ENCODE measurements around the gene PRKCB. TPM values are rescaled to one million over a fixed set of nuclear protein-coding genes. Genes with fewer than 3 reads are reported as not detected.

PRKCB gene
- total and polyA plus RNA-seq, 4 experiments from 2014 or later, result 46.5 to 106 (median 98.2) TPM

DNA sequence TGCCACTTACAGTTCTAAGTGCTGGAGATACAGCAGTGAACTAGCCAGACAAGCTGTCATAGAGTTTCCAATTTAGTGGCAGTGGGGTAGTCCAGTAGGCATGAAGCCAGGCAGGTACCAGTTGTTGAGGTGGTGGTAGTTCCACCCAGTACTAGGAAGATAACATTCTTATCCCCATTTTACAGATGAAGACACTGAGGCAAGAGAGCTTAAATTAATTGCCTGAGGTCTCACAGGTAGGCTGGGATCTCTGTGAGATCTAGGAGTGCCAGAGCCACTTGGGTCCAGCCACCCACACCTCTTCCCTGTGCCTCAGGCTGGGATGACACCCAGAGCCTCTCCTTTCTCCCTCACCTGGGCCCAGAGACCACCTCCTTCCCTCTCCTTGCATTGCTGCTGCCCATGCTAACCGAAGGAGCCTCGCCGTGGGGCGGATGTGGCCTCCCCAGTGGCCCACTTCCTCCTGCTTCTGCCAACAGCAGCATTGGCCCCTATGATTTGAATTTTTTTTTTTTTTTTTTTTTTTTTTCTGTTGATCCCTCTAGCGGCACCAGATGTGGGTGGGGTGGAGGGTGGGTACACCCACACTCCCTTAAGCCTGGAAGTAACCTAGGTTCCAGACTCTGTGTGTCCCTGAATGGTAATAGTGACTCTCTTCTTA lies 114.0 kb downstream of the PRKCB start:
- intact Hi-C loops (cut with micrococcal nuclease), result loop anchor here (1.0 to 5.0 kb wide), 4 partner anchors 57 to 115 kb away; partner anchors contain the start of gene PRKCB
- DNase-seq, result peak; percentile 75 to 82 (median 79)
- Mint-ChIP-seq H3K4me1 (peaks cover 77 to 98% (median 89%) of the 10 kb centered on the region in 4 donors), H3K27me3 (no peaks in the 10 kb centered on the region), H3K9me3 (no peaks in the 10 kb centered on the region), H3K36me3 (peaks cover 2 to 4% of the 10 kb centered on the region in 2 donors), H3K4me3 (peak overlapping the region; percentile 41 to 92 (median 82)), H3K27ac (peak overlapping the region; percentile 83 to 96 (median 94))
- Histone ChIP-seq H3K4me3 (ENCODE audit: low read length in 2 of 2) (peak overlapping the region; percentile 30 to 34), H3K27ac (ENCODE audit: low read depth, low read length) (peak overlapping the region; percentile 69), H3K9me3 (ENCODE audit: control insufficient read depth in 1 of 2, low read length in 2 of 2) (no peaks in the 10 kb centered on the region), H3K27me3 (ENCODE audit: insufficient read depth, low read length) (no peaks in the 10 kb centered on the region), H3K4me1 (ENCODE audit: insufficient read depth, low read length) (peaks cover 96% of the 10 kb centered on the region), H3K36me3 (ENCODE audit: insufficient read depth, low read length) (no peaks in the 10 kb centered on the region)
- ChIA-PET POLR2A (ENCODE audit: partially characterized antibody) (interaction anchor here (0.8 to 2.4 kb wide), 25 partner anchors 9 to 589 kb away, joined by 3 to 21 read pairs (median 4); partner anchors contain the start of gene PRKCB), CTCF (ENCODE audit: partially characterized antibody) (interaction anchor here (1.0 to 2.3 kb wide), 5 partner anchors 60 to 147 kb away, joined by 3 to 11 read pairs (median 6); no protein-coding TSS in a partner anchor)

DNA sequence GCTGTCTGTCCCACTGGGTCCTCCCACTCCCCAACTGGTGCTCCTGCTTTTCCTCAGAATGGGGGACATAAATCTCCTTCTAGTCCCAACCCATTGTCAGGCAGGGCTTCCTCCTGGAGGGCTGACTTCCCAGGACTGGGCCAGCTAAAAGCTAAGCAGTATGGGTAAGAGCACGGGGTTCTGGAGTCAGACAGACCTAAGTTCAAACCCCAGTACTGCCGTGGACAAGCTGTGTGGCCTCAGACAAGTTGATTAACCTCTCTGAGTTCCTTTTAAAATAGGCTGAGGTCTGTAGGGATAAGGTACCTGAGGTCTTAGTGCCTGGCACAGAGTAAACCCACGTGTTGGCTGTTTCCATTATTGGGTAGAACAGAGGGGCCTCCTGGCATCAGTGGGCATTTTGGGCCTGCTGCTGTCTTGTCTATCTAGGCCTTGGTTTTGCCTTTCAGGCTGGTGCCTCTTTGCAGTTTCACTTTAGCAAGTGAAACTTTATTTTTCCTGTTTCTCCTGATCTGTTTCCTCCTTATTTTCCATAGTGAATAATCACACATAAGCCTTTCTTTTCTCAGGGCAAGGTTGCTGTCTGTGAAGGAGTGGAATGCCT lies 114.6 kb downstream of the PRKCB start:
- Mint-ChIP-seq H3K9me3 (no peaks in the 10 kb centered on the region), H3K36me3 (peaks cover 2 to 4% of the 10 kb centered on the region in 2 donors)
- CTCF ChIA-PET (ENCODE audit: partially characterized antibody), result interaction anchor here (1.0 to 2.3 kb wide), 5 partner anchors 60 to 148 kb away, joined by 3 to 11 read pairs (median 6); no protein-coding TSS in a partner anchor

DNA sequence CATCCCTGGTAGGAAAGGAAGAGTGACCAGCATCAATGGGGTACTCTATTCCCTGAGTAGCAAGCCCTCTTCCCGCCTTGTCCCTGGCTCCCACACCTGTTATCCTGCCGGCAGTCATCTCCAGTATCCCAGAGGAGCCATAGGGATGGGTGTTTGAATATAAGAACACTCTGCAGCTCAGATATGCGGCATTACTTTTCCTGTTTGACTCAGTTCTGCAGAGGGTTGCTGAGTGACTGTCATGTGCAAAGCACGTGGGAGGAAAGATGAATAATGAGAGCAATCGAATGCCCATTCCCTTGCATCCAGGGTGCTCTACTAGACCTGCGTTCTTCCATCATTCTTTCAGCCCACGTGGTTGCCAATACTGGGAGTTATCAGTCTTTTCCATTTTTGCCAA lies 115.1 kb downstream of the PRKCB start:
- peaks cover 2 to 4% of the 10 kb centered on the region in 2 donors for H3K36me3 Mint-ChIP-seq
- no peaks in the 10 kb centered on the region for H3K27me3 ChIP-seq (ENCODE audit: insufficient read depth, low read length)
- H3K27ac ChIP-seq (ENCODE audit: low read depth, low read length), result peak overlapping the region; percentile 69
- peaks cover 95% of the 10 kb centered on the region for H3K4me1 ChIP-seq (ENCODE audit: insufficient read depth, low read length)
- no peaks in the 10 kb centered on the region for H3K27me3 Mint-ChIP-seq
- DNase-seq, result no peak
- ChIA-PET POLR2A (ENCODE audit: partially characterized antibody) (interaction anchor here (1.0 to 2.4 kb wide), 9 partner anchors 10 to 588 kb away, joined by 3 to 21 read pairs (median 7); partner anchors contain the start of gene PRKCB), CTCF (ENCODE audit: partially characterized antibody) (interaction anchor here (1.0 to 2.3 kb wide), 3 partner anchors 59 to 148 kb away, joined by 3 to 11 read pairs (median 9); no protein-coding TSS in a partner anchor)
- H3K4me1 Mint-ChIP-seq, result peaks cover 73 to 95% (median 86%) of the 10 kb centered on the region in 4 donors
- intact Hi-C loops (cut with micrococcal nuclease), result loop anchor here (1.0 to 5.0 kb wide), 3 partner anchors 59 to 116 kb away; partner anchors contain the start of gene PRKCB
- peak overlapping the region in 1 of 2 donors; percentile 30 for H3K4me3 ChIP-seq (ENCODE audit: low read length in 2 of 2)
- H3K27ac Mint-ChIP-seq, result peak overlapping the region; percentile 83 to 96 (median 94)
- H3K9me3 ChIP-seq (ENCODE audit: control insufficient read depth in 1 of 2, low read length in 2 of 2), result no peaks in the 10 kb centered on the region
- H3K9me3 Mint-ChIP-seq, result no peaks in the 10 kb centered on the region
- H3K36me3 ChIP-seq (ENCODE audit: insufficient read depth, low read length), result no peaks in the 10 kb centered on the region
- peak overlapping the region in 7 of 8 donors; percentile 76 to 92 (median 84) for H3K4me3 Mint-ChIP-seq

More for the DNA sequence above, 114.6 kb downstream of the PRKCB start:
- Mint-ChIP-seq H3K27me3 (no peaks in the 10 kb centered on the region), H3K4me3 (peak overlapping the region; percentile 41 to 92 (median 82)), H3K4me1 (peaks cover 74 to 96% (median 87%) of the 10 kb centered on the region in 4 donors), H3K27ac (peak overlapping the region; percentile 83 to 96 (median 94))
- Histone ChIP-seq H3K36me3 (ENCODE audit: insufficient read depth, low read length) (no peaks in the 10 kb centered on the region), H3K9me3 (ENCODE audit: control insufficient read depth in 1 of 2, low read length in 2 of 2) (no peaks in the 10 kb centered on the region), H3K27ac (ENCODE audit: low read depth, low read length) (peak overlapping the region; percentile 69), H3K27me3 (ENCODE audit: insufficient read depth, low read length) (no peaks in the 10 kb centered on the region), H3K4me1 (ENCODE audit: insufficient read depth, low read length) (peaks cover 97% of the 10 kb centered on the region), H3K4me3 (ENCODE audit: low read length in 2 of 2) (peak overlapping the region; percentile 5 to 30)
- POLR2A ChIA-PET (ENCODE audit: partially characterized antibody), result interaction anchor here (1.0 to 2.4 kb wide), 17 partner anchors 9 to 588 kb away, joined by 3 to 21 read pairs (median 5); partner anchors contain the start of gene PRKCB
- DNase-seq, result peak in 2 of 5 donors; percentile 14 to 42
- intact Hi-C loops (cut with micrococcal nuclease), result loop anchor here (1.0 to 5.0 kb wide), 3 partner anchors 60 to 116 kb away; partner anchors contain the start of gene PRKCB

DNA sequence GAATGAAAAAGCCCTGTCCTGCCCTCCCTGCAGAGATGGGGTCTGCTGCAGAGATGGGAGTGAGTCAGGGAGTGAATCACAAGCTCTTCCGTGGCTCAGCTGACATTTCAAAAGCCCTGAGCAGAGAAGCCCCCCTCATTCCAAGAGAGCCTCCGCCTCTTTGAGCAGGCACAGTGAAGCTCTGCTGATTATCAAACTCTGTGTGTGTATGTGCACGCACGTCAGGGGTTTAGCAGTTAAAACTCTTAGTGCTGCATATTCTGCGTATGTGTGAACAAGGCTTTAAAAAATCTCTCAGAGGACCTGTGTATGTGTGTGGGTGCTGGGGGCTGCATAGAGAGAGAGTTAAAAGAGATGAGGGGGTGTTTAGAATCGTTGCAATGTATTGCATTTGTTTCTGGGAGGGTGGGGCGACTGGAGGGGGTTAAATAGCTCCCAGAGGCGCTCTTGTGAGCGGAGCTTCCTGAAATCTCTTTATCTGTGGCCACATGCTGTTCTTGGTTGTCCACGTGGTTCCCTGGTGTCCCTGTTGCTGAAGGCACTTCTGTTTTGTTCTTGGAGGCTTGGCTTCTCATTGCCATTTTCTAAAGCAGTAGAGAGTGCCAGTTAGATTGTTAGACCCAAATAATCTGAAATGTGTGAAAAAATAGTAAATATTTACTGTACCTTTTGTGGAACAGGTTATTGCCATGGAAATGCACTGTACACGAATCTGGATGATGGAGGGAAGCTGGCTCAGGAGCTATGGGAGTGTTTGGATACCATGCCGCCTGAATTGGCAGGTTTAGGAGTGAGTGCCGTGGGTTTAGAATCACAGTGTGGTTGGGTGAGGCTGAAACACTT lies 116.6 kb downstream of the PRKCB start:
- H3K27ac Mint-ChIP-seq, result peak overlapping the region; percentile 83 to 96 (median 91)
- H3K27ac ChIP-seq (ENCODE audit: low read depth, low read length), result peak overlapping the region; percentile 21
- H3K36me3 ChIP-seq (ENCODE audit: insufficient read depth, low read length), result no peaks in the 10 kb centered on the region
- H3K4me1 Mint-ChIP-seq, result peaks cover 67 to 91% (median 80%) of the 10 kb centered on the region in 4 donors
- H3K27me3 ChIP-seq (ENCODE audit: insufficient read depth, low read length), result no peaks in the 10 kb centered on the region
- H3K9me3 ChIP-seq (ENCODE audit: control insufficient read depth in 1 of 2, low read length in 2 of 2), result no peaks in the 10 kb centered on the region
- peaks cover 2 to 6% of the 10 kb centered on the region in 2 donors for H3K36me3 Mint-ChIP-seq
- peak overlapping the region in 7 of 8 donors; percentile 52 to 81 (median 57) for H3K4me3 Mint-ChIP-seq
- H3K4me1 ChIP-seq (ENCODE audit: insufficient read depth, low read length), result peaks cover 93% of the 10 kb centered on the region
- no peak overlapping the region for H3K4me3 ChIP-seq (ENCODE audit: low read length in 2 of 2)
- H3K27me3 Mint-ChIP-seq, result no peaks in the 10 kb centered on the region
- POLR2A ChIA-PET (ENCODE audit: partially characterized antibody), result interaction anchor here (1.2 to 1.9 kb wide), 3 partner anchors 13 to 115 kb away, joined by 4 to 7 read pairs (median 5); no protein-coding TSS in a partner anchor
- peak in 1 of 5 donors; percentile 13 for DNase-seq
- intact Hi-C loops (cut with micrococcal nuclease), result loop anchor here (5.0 kb wide), 1 partner anchor 75 kb away; no protein-coding TSS in a partner anchor
- no peaks in the 10 kb centered on the region for H3K9me3 Mint-ChIP-seq
- CTCF ChIA-PET (ENCODE audit: partially characterized antibody), result interaction anchor here (1.0 to 3.2 kb wide), 6 partner anchors 15 to 149 kb away, joined by 3 to 12 read pairs (median 6); no protein-coding TSS in a partner anchor

DNA sequence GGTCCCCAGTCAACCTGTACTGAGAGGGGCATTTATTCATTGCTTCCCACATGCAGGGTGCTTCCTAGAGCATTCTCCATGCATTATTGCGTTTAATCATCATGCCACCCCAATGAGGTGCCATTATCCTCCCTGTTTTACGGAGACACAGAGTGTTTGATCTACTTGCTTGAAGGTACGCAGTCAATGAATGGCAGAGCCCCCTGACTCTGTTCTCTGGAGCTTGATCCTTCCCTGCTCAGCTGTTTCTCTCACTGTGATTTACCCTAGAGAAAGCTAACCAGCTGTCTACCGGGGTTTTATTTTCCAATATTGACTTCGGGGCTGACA lies 117.2 kb downstream of the PRKCB start:
- ChIA-PET CTCF (ENCODE audit: partially characterized antibody) (interaction anchor here (1.1 to 3.2 kb wide), 5 partner anchors 57 to 150 kb away, joined by 4 to 12 read pairs (median 7); no protein-coding TSS in a partner anchor), POLR2A (ENCODE audit: partially characterized antibody) (interaction anchor here (1.2 to 1.9 kb wide), 3 partner anchors 12 to 116 kb away, joined by 4 to 7 read pairs (median 5); no protein-coding TSS in a partner anchor)
- Mint-ChIP-seq H3K9me3 (no peaks in the 10 kb centered on the region), H3K36me3 (peaks cover 2 to 7% of the 10 kb centered on the region in 2 donors), H3K4me1 (peaks cover 67 to 90% (median 79%) of the 10 kb centered on the region in 4 donors), H3K27me3 (no peaks in the 10 kb centered on the region), H3K27ac (peak overlapping the region in 5 of 7 donors; percentile 32 to 94 (median 83)), H3K4me3 (peak overlapping the region in 6 of 8 donors; percentile 10 to 77 (median 52))
- Histone ChIP-seq H3K9me3 (ENCODE audit: control insufficient read depth in 1 of 2, low read length in 2 of 2) (no peaks in the 10 kb centered on the region), H3K4me3 (ENCODE audit: low read length in 2 of 2) (no peak overlapping the region), H3K36me3 (ENCODE audit: insufficient read depth, low read length) (no peaks in the 10 kb centered on the region), H3K27me3 (ENCODE audit: insufficient read depth, low read length) (no peaks in the 10 kb centered on the region), H3K27ac (ENCODE audit: low read depth, low read length) (no peak overlapping the region), H3K4me1 (ENCODE audit: insufficient read depth, low read length) (peaks cover 91% of the 10 kb centered on the region)
- DNase-seq, result no peak
- intact Hi-C loops (cut with micrococcal nuclease), result loop anchor here (5.0 kb wide), 1 partner anchor 76 kb away; no protein-coding TSS in a partner anchor

DNA sequence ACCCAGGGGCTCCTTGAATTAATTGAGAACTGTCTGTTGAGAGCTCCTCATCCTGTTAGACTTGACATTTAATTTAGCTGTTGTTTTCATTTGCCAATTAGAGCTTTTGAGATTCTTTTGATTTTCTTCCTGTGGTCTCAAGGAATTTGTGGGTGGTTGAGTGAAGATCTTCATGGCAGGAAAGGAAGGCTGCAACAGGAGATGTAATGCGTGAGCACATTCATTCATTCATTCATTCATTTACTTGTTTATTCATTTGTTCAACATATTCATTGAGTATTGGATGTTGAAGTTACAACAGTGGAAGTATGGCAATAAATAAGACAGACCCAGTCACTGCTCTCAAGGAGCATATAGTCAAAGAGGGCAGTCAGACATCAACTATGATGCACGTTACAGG lies 117.7 kb downstream of the PRKCB start:
- H3K36me3 ChIP-seq (ENCODE audit: insufficient read depth, low read length), result no peaks in the 10 kb centered on the region
- intact Hi-C loops (cut with micrococcal nuclease), result loop anchor here (5.0 kb wide), 1 partner anchor 76 kb away; no protein-coding TSS in a partner anchor
- Mint-ChIP-seq H3K27ac (peak overlapping the region in 4 of 7 donors; percentile 44 to 83 (median 74)), H3K36me3 (peaks cover 2 to 7% of the 10 kb centered on the region in 2 donors), H3K4me3 (peak overlapping the region in 4 of 8 donors; percentile 10 to 36 (median 30)), H3K9me3 (no peaks in the 10 kb centered on the region), H3K27me3 (no peaks in the 10 kb centered on the region), H3K4me1 (peaks cover 65 to 86% (median 76%) of the 10 kb centered on the region in 4 donors)
- H3K9me3 ChIP-seq (ENCODE audit: control insufficient read depth in 1 of 2, low read length in 2 of 2), result no peaks in the 10 kb centered on the region
- H3K27ac ChIP-seq (ENCODE audit: low read depth, low read length), result no peak overlapping the region
- no peak overlapping the region for H3K4me3 ChIP-seq (ENCODE audit: low read length in 2 of 2)
- no peak for DNase-seq
- ChIA-PET CTCF (ENCODE audit: partially characterized antibody) (interaction anchor here (0.6 to 3.2 kb wide), 7 partner anchors 10 to 151 kb away, joined by 3 to 12 read pairs (median 5); no protein-coding TSS in a partner anchor), POLR2A (ENCODE audit: partially characterized antibody) (interaction anchor here (1.9 kb wide), 1 partner anchor 116 kb away, joined by 5 read pairs; no protein-coding TSS in a partner anchor)
- H3K4me1 ChIP-seq (ENCODE audit: insufficient read depth, low read length), result peaks cover 86% of the 10 kb centered on the region
- H3K27me3 ChIP-seq (ENCODE audit: insufficient read depth, low read length), result no peaks in the 10 kb centered on the region

Measured in CD4-positive, alpha-beta memory T cell (primary cell).